ENCODE measurements around the gene NAMPT.

Gene NAMPT

GRCh38 chr7:106247841-106248240, 36.9 kb downstream of the NAMPT start:
- H3K36me3 ChIP-seq (ENCODE audit: insufficient read depth, low read depth, low read length), result peaks cover 52% of the 10 kb centered on the region
- no peak overlapping the region for H3K27ac ChIP-seq (ENCODE audit: low read length)
- H3K9me3 ChIP-seq (ENCODE audit: insufficient read depth, low read depth, low read length), result peaks cover 29% of the 10 kb centered on the region
- H3K9ac ChIP-seq (ENCODE audit: low read depth, low read length), result no peak overlapping the region
- H3K27me3 ChIP-seq (ENCODE audit: insufficient read depth, low read length), result no peaks in the 10 kb centered on the region
- no peaks in the 10 kb centered on the region for H3K4me1 ChIP-seq (ENCODE audit: insufficient read depth, low read length)
- H3K4me3 ChIP-seq (ENCODE audit: low read length), result no peak overlapping the region

GRCh38 chr7:106246902-106247711, 37.7 kb downstream of the NAMPT start:
- no peak overlapping the region for H3K9ac ChIP-seq (ENCODE audit: low read depth, low read length)

GRCh38 chr7:106243893-106244292, 40.9 kb downstream of the NAMPT start:
- H3K4me3 ChIP-seq (ENCODE audit: low read length), result no peak overlapping the region
- peaks cover 22% of the 10 kb centered on the region for H3K36me3 ChIP-seq (ENCODE audit: insufficient read depth, low read depth, low read length)
- peaks cover 28% of the 10 kb centered on the region for H3K9me3 ChIP-seq (ENCODE audit: insufficient read depth, low read depth, low read length)
- H3K27ac ChIP-seq (ENCODE audit: low read length), result no peak overlapping the region
- no peaks in the 10 kb centered on the region for H3K27me3 ChIP-seq (ENCODE audit: insufficient read depth, low read length)
- no peaks in the 10 kb centered on the region for H3K4me1 ChIP-seq (ENCODE audit: insufficient read depth, low read length)
- H3K9ac ChIP-seq (ENCODE audit: low read depth, low read length), result no peak overlapping the region

More at GRCh38 chr7:106246902-106247711, 37.7 kb downstream of the NAMPT start:
- H3K4me1 ChIP-seq (ENCODE audit: insufficient read depth, low read length), result no peaks in the 10 kb centered on the region
- no peaks in the 10 kb centered on the region for H3K27me3 ChIP-seq (ENCODE audit: insufficient read depth, low read length)
- no peak overlapping the region for H3K4me3 ChIP-seq (ENCODE audit: low read length)
- peaks cover 44% of the 10 kb centered on the region for H3K36me3 ChIP-seq (ENCODE audit: insufficient read depth, low read depth, low read length)
- H3K9me3 ChIP-seq (ENCODE audit: insufficient read depth, low read depth, low read length), result peaks cover 29% of the 10 kb centered on the region
- H3K27ac ChIP-seq (ENCODE audit: low read length), result no peak overlapping the region

GRCh38 chr7:106239406-106239805, 45.4 kb downstream of the NAMPT start:
- Histone ChIP-seq H3K27me3 (ENCODE audit: insufficient read depth, low read length) (no peaks in the 10 kb centered on the region), H3K4me3 (ENCODE audit: low read length) (no peak overlapping the region), H3K4me1 (ENCODE audit: insufficient read depth, low read length) (no peaks in the 10 kb centered on the region), H3K9me3 (ENCODE audit: insufficient read depth, low read depth, low read length) (peaks cover 6% of the 10 kb centered on the region; the same call in 1 of the 2 replicates), H3K36me3 (ENCODE audit: insufficient read depth, low read depth, low read length) (no peaks in the 10 kb centered on the region), H3K9ac (ENCODE audit: low read depth, low read length) (no peak overlapping the region), H3K27ac (ENCODE audit: low read length) (no peak overlapping the region)

GRCh38 chr7:106238830-106239229, 46.0 kb downstream of the NAMPT start:
- no peaks in the 10 kb centered on the region for H3K27me3 ChIP-seq (ENCODE audit: insufficient read depth, low read length)
- no peaks in the 10 kb centered on the region for H3K4me1 ChIP-seq (ENCODE audit: insufficient read depth, low read length)
- H3K27ac ChIP-seq (ENCODE audit: low read length), result no peak overlapping the region
- H3K4me3 ChIP-seq (ENCODE audit: low read length), result no peak overlapping the region
- H3K36me3 ChIP-seq (ENCODE audit: insufficient read depth, low read depth, low read length), result no peaks in the 10 kb centered on the region
- H3K9ac ChIP-seq (ENCODE audit: low read depth, low read length), result no peak overlapping the region
- peaks cover under 1% of the 10 kb centered on the region; the same call in 1 of the 2 replicates for H3K9me3 ChIP-seq (ENCODE audit: insufficient read depth, low read depth, low read length)

GRCh38 chr7:106236065-106236464, 48.7 kb downstream of the NAMPT start:
- no peaks in the 10 kb centered on the region for H3K27me3 ChIP-seq (ENCODE audit: insufficient read depth, low read length)
- no peak overlapping the region for H3K4me3 ChIP-seq (ENCODE audit: low read length)
- H3K9ac ChIP-seq (ENCODE audit: low read depth, low read length), result no peak overlapping the region
- H3K4me1 ChIP-seq (ENCODE audit: insufficient read depth, low read length), result no peaks in the 10 kb centered on the region
- no peaks in the 10 kb centered on the region for H3K36me3 ChIP-seq (ENCODE audit: insufficient read depth, low read depth, low read length)
- no peaks in the 10 kb centered on the region for H3K9me3 ChIP-seq (ENCODE audit: insufficient read depth, low read depth, low read length)
- H3K27ac ChIP-seq (ENCODE audit: low read length), result no peak overlapping the region

GRCh38 chr7:106234425-106234824, 50.4 kb downstream of the NAMPT start:
- no peaks in the 10 kb centered on the region for H3K9me3 ChIP-seq (ENCODE audit: insufficient read depth, low read depth, low read length)
- H3K4me3 ChIP-seq (ENCODE audit: low read length), result no peak overlapping the region
- H3K9ac ChIP-seq (ENCODE audit: low read depth, low read length), result no peak overlapping the region
- no peak overlapping the region for H3K27ac ChIP-seq (ENCODE audit: low read length)
- H3K4me1 ChIP-seq (ENCODE audit: insufficient read depth, low read length), result no peaks in the 10 kb centered on the region
- H3K27me3 ChIP-seq (ENCODE audit: insufficient read depth, low read length), result no peaks in the 10 kb centered on the region
- no peaks in the 10 kb centered on the region for H3K36me3 ChIP-seq (ENCODE audit: insufficient read depth, low read depth, low read length)

GRCh38 chr7:106231856-106232490, 52.8 kb downstream of the NAMPT start:
- H3K4me3 ChIP-seq (ENCODE audit: low read length), result no peak overlapping the region
- H3K4me1 ChIP-seq (ENCODE audit: insufficient read depth, low read length), result no peaks in the 10 kb centered on the region

GRCh38 chr7:106225856-106226255, 58.9 kb downstream of the NAMPT start:
- Histone ChIP-seq H3K9ac (ENCODE audit: low read depth, low read length) (no peak overlapping the region), H3K9me3 (ENCODE audit: insufficient read depth, low read depth, low read length) (no peaks in the 10 kb centered on the region), H3K4me1 (ENCODE audit: insufficient read depth, low read length) (no peaks in the 10 kb centered on the region), H3K27ac (ENCODE audit: low read length) (no peak overlapping the region), H3K4me3 (ENCODE audit: low read length) (no peak overlapping the region), H3K27me3 (ENCODE audit: insufficient read depth, low read length) (no peaks in the 10 kb centered on the region), H3K36me3 (ENCODE audit: insufficient read depth, low read depth, low read length) (no peaks in the 10 kb centered on the region)

More at GRCh38 chr7:106231856-106232490, 52.8 kb downstream of the NAMPT start:
- Histone ChIP-seq H3K36me3 (ENCODE audit: insufficient read depth, low read depth, low read length) (no peaks in the 10 kb centered on the region), H3K27ac (ENCODE audit: low read length) (no peak overlapping the region), H3K9ac (ENCODE audit: low read depth, low read length) (no peak overlapping the region), H3K9me3 (ENCODE audit: insufficient read depth, low read depth, low read length) (no peaks in the 10 kb centered on the region), H3K27me3 (ENCODE audit: insufficient read depth, low read length) (no peaks in the 10 kb centered on the region)

GRCh38 chr7:106224797-106225196, 60.0 kb downstream of the NAMPT start:
- H3K4me3 ChIP-seq (ENCODE audit: low read length), result no peak overlapping the region
- H3K9me3 ChIP-seq (ENCODE audit: insufficient read depth, low read depth, low read length), result no peaks in the 10 kb centered on the region
- H3K27me3 ChIP-seq (ENCODE audit: insufficient read depth, low read length), result no peaks in the 10 kb centered on the region
- H3K9ac ChIP-seq (ENCODE audit: low read depth, low read length), result no peak overlapping the region
- H3K36me3 ChIP-seq (ENCODE audit: insufficient read depth, low read depth, low read length), result no peaks in the 10 kb centered on the region
- no peak overlapping the region for H3K27ac ChIP-seq (ENCODE audit: low read length)
- H3K4me1 ChIP-seq (ENCODE audit: insufficient read depth, low read length), result no peaks in the 10 kb centered on the region

- Histone ChIP-seq H3K9ac (ENCODE audit: low read depth, low read length) (no peak overlapping the region), H3K36me3 (ENCODE audit: insufficient read depth, low read depth, low read length) (no peaks in the 10 kb centered on the region), H3K9me3 (ENCODE audit: insufficient read depth, low read depth, low read length) (no peaks in the 10 kb centered on the region), H3K4me1 (ENCODE audit: insufficient read depth, low read length) (no peaks in the 10 kb centered on the region), H3K4me3 (ENCODE audit: low read length) (no peak overlapping the region), H3K27me3 (ENCODE audit: insufficient read depth, low read length) (no peaks in the 10 kb centered on the region), H3K27ac (ENCODE audit: low read length) (no peak overlapping the region)
Observed at GRCh38 chr7:106223156-106223555, 61.6 kb downstream of the NAMPT start.

GRCh38 chr7:106222545-106222944, 62.2 kb downstream of the NAMPT start:
- H3K4me3 ChIP-seq (ENCODE audit: low read length), result no peak overlapping the region
- no peaks in the 10 kb centered on the region for H3K4me1 ChIP-seq (ENCODE audit: insufficient read depth, low read length)
- H3K9me3 ChIP-seq (ENCODE audit: insufficient read depth, low read depth, low read length), result no peaks in the 10 kb centered on the region
- no peak overlapping the region for H3K9ac ChIP-seq (ENCODE audit: low read depth, low read length)
- no peaks in the 10 kb centered on the region for H3K36me3 ChIP-seq (ENCODE audit: insufficient read depth, low read depth, low read length)
- no peak overlapping the region for H3K27ac ChIP-seq (ENCODE audit: low read length)
- no peaks in the 10 kb centered on the region for H3K27me3 ChIP-seq (ENCODE audit: insufficient read depth, low read length)

All from iPS-20b (cell line).